ENCODE measurements around the gene MTX1. TPM values are rescaled to one million over a fixed set of nuclear protein-coding genes. Genes with fewer than 3 reads are reported as not detected.

The MTX1 gene
- polyA plus RNA-seq, 1 of the 3 experiments (the other 2 are of a cell fraction): 79.1 TPM

DNA sequence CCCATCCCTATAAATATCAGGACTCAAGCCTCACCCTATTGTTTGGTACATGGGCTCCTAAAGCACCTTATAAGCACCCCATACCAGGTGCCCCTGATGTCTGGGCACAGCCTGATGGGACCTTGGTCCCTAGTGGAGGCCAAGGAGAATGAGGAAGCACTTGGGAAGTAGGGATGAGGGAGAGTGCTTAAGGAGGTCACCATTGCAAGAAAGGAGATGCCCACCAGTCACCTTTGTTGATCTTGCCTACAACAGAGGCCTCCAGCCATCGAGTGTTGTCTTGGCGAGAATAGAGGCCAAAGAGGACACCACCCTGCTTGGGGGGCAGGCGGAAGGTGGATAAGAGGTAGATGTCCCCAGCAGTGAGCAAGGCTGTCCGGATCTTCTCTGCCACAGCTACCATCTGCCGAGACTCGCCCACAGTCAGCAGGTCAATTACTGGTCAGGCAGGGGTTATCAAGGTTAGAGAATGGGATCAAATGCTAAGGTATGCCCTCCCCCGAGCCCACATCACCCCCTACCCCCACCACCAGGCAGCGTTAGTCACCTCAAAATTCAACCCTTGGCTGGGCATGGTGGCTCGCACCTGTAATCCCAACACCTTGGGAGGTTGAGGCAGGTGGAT is 2.4 kb upstream of the MTX1 start:
- peaks cover 14 to 30% of the 10 kb centered on the region in 2 experiments for H3K36me3 ChIP-seq (replicated peaks in 1 of 2; ENCODE audit: control insufficient read depth in 1 of 2, insufficient read depth in 2 of 2, low read length in 1 of 2)

More for the DNA sequence above, 2.4 kb upstream of the MTX1 start:
- H3K4me3 ChIP-seq (ENCODE audit: low read depth in 2 of 2, low read length in 1 of 2): peak overlapping the region in 1 of 2 experiments; percentile 65; a peak in 1 of 4 replicates
- peaks cover 29% of the 10 kb centered on the region for H3K79me2 ChIP-seq (ENCODE audit: insufficient read depth)
- H3K9ac ChIP-seq: no peak overlapping the region
- peak overlapping the region in 1 of 2 experiments; percentile 98; a peak in 2 of 4 replicates for H3K27ac ChIP-seq (ENCODE audit: low read depth in 2 of 2, low read length in 1 of 2)
- no peak overlapping the region for H2AFZ ChIP-seq (ENCODE audit: low read depth)
- no peaks in the 10 kb centered on the region for H3K9me3 ChIP-seq
- no peaks in the 10 kb centered on the region for H3K9me2 ChIP-seq
- DNase-seq: no peak
- TF ChIP-seq RAD21 (IDR thresholded peaks at IDR 0.05; ENCODE audit: low read length) (no peak), GATA2 (CRISPR knock-in tag; IDR thresholded peaks at IDR 0.05) (no peak), POLR2AphosphoS5 (IDR thresholded peaks at IDR 0.05; ENCODE audit: low read depth, low read length) (no peak), CHD2 (IDR thresholded peaks at IDR 0.05; ENCODE audit: low read length, partially characterized antibody) (no peak), RXRA (IDR thresholded peaks at IDR 0.05; ENCODE audit: borderline replicate concordance, low read depth) (no peak), RFX5 (IDR thresholded peaks at IDR 0.05; ENCODE audit: low read length) (no peak), EP300 (IDR thresholded peaks at IDR 0.05; ENCODE audit: borderline replicate concordance in 1 of 2, low read depth in 1 of 2, low read length in 1 of 2) (no peak), SIN3A (IDR thresholded peaks at IDR 0.05; ENCODE audit: borderline replicate concordance, low read depth, low read length) (no peak), RCOR1 (IDR thresholded peaks at IDR 0.05; ENCODE audit: low read length) (no peak)
- TF ChIP-seq, protein P1, sequence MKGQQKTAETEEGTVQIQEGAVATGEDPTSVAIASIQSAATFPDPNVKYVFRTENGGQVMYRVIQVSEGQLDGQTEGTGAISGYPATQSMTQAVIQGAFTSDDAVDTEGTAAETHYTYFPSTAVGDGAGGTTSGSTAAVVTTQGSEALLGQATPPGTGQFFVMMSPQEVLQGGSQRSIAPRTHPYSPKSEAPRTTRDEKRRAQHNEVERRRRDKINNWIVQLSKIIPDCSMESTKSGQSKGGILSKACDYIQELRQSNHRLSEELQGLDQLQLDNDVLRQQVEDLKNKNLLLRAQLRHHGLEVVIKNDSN (IDR thresholded peaks at IDR 0.05; ENCODE audit: borderline replicate concordance, low read depth): no peak
- TF ChIP-seq, protein P2, sequence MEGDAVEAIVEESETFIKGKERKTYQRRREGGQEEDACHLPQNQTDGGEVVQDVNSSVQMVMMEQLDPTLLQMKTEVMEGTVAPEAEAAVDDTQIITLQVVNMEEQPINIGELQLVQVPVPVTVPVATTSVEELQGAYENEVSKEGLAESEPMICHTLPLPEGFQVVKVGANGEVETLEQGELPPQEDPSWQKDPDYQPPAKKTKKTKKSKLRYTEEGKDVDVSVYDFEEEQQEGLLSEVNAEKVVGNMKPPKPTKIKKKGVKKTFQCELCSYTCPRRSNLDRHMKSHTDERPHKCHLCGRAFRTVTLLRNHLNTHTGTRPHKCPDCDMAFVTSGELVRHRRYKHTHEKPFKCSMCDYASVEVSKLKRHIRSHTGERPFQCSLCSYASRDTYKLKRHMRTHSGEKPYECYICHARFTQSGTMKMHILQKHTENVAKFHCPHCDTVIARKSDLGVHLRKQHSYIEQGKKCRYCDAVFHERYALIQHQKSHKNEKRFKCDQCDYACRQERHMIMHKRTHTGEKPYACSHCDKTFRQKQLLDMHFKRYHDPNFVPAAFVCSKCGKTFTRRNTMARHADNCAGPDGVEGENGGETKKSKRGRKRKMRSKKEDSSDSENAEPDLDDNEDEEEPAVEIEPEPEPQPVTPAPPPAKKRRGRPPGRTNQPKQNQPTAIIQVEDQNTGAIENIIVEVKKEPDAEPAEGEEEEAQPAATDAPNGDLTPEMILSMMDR (IDR thresholded peaks at IDR 0.05): no peak
- TF ChIP-seq, protein P3, sequence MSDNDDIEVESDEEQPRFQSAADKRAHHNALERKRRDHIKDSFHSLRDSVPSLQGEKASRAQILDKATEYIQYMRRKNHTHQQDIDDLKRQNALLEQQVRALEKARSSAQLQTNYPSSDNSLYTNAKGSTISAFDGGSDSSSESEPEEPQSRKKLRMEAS (IDR thresholded peaks at IDR 0.05; ENCODE audit: low read depth): no peak
- TF ChIP-seq, protein P4, sequence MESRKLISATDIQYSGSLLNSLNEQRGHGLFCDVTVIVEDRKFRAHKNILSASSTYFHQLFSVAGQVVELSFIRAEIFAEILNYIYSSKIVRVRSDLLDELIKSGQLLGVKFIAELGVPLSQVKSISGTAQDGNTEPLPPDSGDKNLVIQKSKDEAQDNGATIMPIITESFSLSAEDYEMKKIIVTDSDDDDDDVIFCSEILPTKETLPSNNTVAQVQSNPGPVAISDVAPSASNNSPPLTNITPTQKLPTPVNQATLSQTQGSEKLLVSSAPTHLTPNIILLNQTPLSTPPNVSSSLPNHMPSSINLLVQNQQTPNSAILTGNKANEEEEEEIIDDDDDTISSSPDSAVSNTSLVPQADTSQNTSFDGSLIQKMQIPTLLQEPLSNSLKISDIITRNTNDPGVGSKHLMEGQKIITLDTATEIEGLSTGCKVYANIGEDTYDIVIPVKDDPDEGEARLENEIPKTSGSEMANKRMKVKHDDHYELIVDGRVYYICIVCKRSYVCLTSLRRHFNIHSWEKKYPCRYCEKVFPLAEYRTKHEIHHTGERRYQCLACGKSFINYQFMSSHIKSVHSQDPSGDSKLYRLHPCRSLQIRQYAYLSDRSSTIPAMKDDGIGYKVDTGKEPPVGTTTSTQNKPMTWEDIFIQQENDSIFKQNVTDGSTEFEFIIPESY (IDR thresholded peaks at IDR 0.05; ENCODE audit: borderline replicate concordance, low read depth): no peak
- H4K20me1 ChIP-seq (ENCODE audit: insufficient read depth): no peaks in the 10 kb centered on the region
- H3K4me2 ChIP-seq: peak overlapping the region; percentile 99; the same call in 1 of the 2 replicates
- no peaks in the 10 kb centered on the region for H3K27me3 ChIP-seq (ENCODE audit: insufficient read depth)
- ChIA-PET CTCF (interaction anchor here (1.3 to 5.1 kb wide), 8 partner anchors 11 to 116 kb away, joined by 3 to 80 read pairs (median 19); partner anchors contain the start of genes KRTCAP2, RUSC1 and TRIM46), POLR2A (no interaction called here)
- H3F3A ChIP-seq (replicated peaks; ENCODE audit: insufficient read depth): peaks cover 30% of the 10 kb centered on the region
- 71% methylated on average over 8 of the region's 9 CpGs for WGBS (ENCODE audit: low lambda C conversion rate)
- peaks cover 0 to 29% of the 10 kb centered on the region in 2 experiments; a peak in 3 of 4 replicates for H3K4me1 ChIP-seq (ENCODE audit: control insufficient read depth in 1 of 2, insufficient read depth in 2 of 2, low read depth in 1 of 2, low read length in 1 of 2)

All from SK-N-SH (cell line).